PC-3 (cell line): ENCODE data around the gene CCNY. TPM values are rescaled to one million over a fixed set of nuclear protein-coding genes. Genes with fewer than 3 reads are reported as not detected.

Experiments
- ATAC-seq: fragments of 200-7000 bp; cut with Tn5 transposase; 2 replicates; pipeline ENCODE4 v1.9.1; 2020; ENCODE audit warnings: mild to moderate bottlenecking, moderate library complexity
- BruUV-seq: library from RNA; stranded (reverse); fragments of 400-500 nt; replicated peaks from 2 replicates; lab custom pipeline; 2021; lab: Mats Ljungman, UMichigan
- CTCF ChIA-PET: fragments of 300-600 bp; sonication (Branson Sonifier 250); formaldehyde crosslinking; loops from one replicate; lab custom pipeline; 2022; ENCODE audit warnings: antibody characterized with exemption; lab: Charles Lee
- POLR2A ChIA-PET: fragments of 300-600 bp; sonication (Branson Sonifier 250); formaldehyde crosslinking; loops from one replicate; lab custom pipeline; 2022; ENCODE audit warnings: antibody characterized with exemption; ENCODE audit not compliant: unreplicated experiment; lab: Charles Lee
- DNase-seq: peaks from one replicate; pipeline ENCODE4 v3.0.0-alpha.2; 2015
- H2AFZ ChIP-seq: fragments of 300-600 bp; sonication (generic); 2 replicates; pipeline ENCODE4 v1.6.0; 2016; ENCODE audit warnings: antibody characterized with exemption, low read length
- H3F3A ChIP-seq: fragments of 300-600 bp; sonication (generic); one replicate; pipeline ENCODE4 v1.6.0; 2017; ENCODE audit warnings: antibody characterized with exemption, low read length, control low read depth, mild to moderate bottlenecking; ENCODE audit not compliant: unreplicated experiment
- H3K27ac ChIP-seq: fragments of 300-600 bp; sonication (generic); 2 replicates; pipeline ENCODE4 v1.5.1; 2016; ENCODE audit warnings: mild to moderate bottlenecking, low read length
- H3K27me3 ChIP-seq: fragments of 300-600 bp; sonication (generic); 2 replicates; pipeline ENCODE4 v1.6.1; 2016; ENCODE audit warnings: low read length, mixed read lengths
- H3K36me3 ChIP-seq: fragments of 300-600 bp; sonication (generic); 2 replicates; pipeline ENCODE4 v1.6.1; 2016; ENCODE audit warnings: low read depth, mixed run types, low read length, mixed read lengths
- H3K4me1 ChIP-seq: fragments of 300-600 bp; sonication (generic); 2 replicates; pipeline ENCODE4 v1.5.1; 2016; ENCODE audit warnings: low read length; ENCODE audit not compliant: insufficient read depth
- H3K4me2 ChIP-seq: fragments of 300-600 bp; sonication (generic); 2 replicates; pipeline ENCODE4 v1.6.0; 2016; ENCODE audit warnings: low read length
- H3K4me3 ChIP-seq: fragments of 300-600 bp; sonication (generic); 2 replicates; pipeline ENCODE4 v1.5.1; 2016; ENCODE audit warnings: mild to moderate bottlenecking, low read length, mixed read lengths
- H3K79me2 ChIP-seq: fragments of 300-600 bp; sonication (generic); 2 replicates; pipeline ENCODE4 v1.6.1; 2017; ENCODE audit warnings: low read length, mixed read lengths
- H3K9ac ChIP-seq: fragments of 300-600 bp; sonication (generic); 2 replicates; pipeline ENCODE4 v1.6.0; 2016; ENCODE audit warnings: mild to moderate bottlenecking, low read length
- H3K9me2 ChIP-seq: fragments of 300-600 bp; sonication (generic); replicated peaks from 2 replicates; pipeline ENCODE4 v1.6.1; 2016; ENCODE audit warnings: mixed run types, low read length, mixed read lengths
- H3K9me3 ChIP-seq: fragments of 300-600 bp; sonication (generic); 2 replicates; pipeline ENCODE4 v1.6.1; 2016; ENCODE audit warnings: low read length, mixed read lengths
- H4K20me1 ChIP-seq: fragments of 300-600 bp; sonication (generic); 2 replicates; pipeline ENCODE4 v1.6.1; 2016; ENCODE audit warnings: low read length, mixed read lengths
- CTCF ChIP-seq: fragments of 300-600 bp; sonication (generic); conservative IDR thresholded peaks from 2 replicates; pipeline ENCODE4 v1.5.1; 2017; ENCODE audit warnings: antibody characterized with exemption, low read depth, mild to moderate bottlenecking, low read length
- EZH2 ChIP-seq: fragments of 300-600 bp; sonication (generic); IDR thresholded peaks from one replicate; pipeline ENCODE4 v1.6.1; 2017; ENCODE audit warnings: antibody characterized with exemption, mild to moderate bottlenecking, low read length; ENCODE audit not compliant: unreplicated experiment
- EZH2phosphoT487 ChIP-seq: fragments of 300-600 bp; sonication (generic); IDR thresholded peaks from 2 replicates; pipeline ENCODE4 v1.6.1; 2018; ENCODE audit warnings: mild to moderate bottlenecking, antibody characterized with exemption, low read length, borderline replicate concordance
- intact Hi-C: fragments of 100-400 bp; cut with micrococcal nuclease; formaldehyde crosslinking; loops from 2 replicates; pipeline ENCODE4 v1.9.0; 2023
- total RNA-seq: library from RNA; depleted of rRNA; stranded (reverse); fragments of >200 nt; gene quantifications from 2 replicates; pipeline ENCODE4 v1.2.3, GENCODE V29; 2014

Gene CCNY
- total RNA-seq, 1 experiment from 2014 or later, result 146 TPM

DNA sequence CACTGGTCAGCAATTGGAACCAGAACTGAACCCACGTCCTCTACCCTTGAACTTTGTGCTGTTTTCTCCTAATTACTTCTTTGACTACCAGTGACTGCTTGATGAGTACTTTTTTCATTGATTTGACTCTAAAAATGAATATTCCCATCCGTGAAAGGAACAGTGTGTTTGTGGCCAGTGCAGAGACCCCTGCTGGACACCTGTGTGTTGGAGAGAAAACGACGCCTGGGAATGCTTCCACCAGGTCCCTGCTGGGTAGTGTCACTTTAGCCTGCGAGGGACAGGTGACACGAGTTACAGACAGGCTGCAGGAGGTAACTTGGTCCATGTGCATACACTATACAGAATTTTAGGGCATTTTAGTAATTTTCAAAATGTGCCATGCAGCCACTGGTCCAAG, 262.1 kb downstream of the CCNY start:
- DNase-seq, result peak; percentile 75
- CTCF ChIA-PET, result interaction anchor here (1.0 kb wide), 1 partner anchor 15 kb away, joined by 4 read pairs; no protein-coding TSS in a partner anchor
- H3K9ac ChIP-seq, result no peak overlapping the region
- H3K4me1 ChIP-seq, result no peaks in the 10 kb centered on the region
- no peaks in the 10 kb centered on the region for H3K36me3 ChIP-seq
- no peak overlapping the region for H3K4me2 ChIP-seq
- no TSS peak for BruUV-seq
- H3K79me2 ChIP-seq, result no peaks in the 10 kb centered on the region
- H3K9me2 ChIP-seq, result no peaks in the 10 kb centered on the region
- H3K9me3 ChIP-seq, result no peaks in the 10 kb centered on the region
- peak; percentile 89 for ATAC-seq
- no peak overlapping the region for H3K27ac ChIP-seq
- POLR2A ChIA-PET, result no interaction called here
- no peak overlapping the region for H2AFZ ChIP-seq
- TF ChIP-seq EZH2, result no peak
- peak; percentile 99 for TF ChIP-seq CTCF
- H3K4me3 ChIP-seq, result no peak overlapping the region
- no peaks in the 10 kb centered on the region for H3F3A ChIP-seq
- H4K20me1 ChIP-seq, result no peaks in the 10 kb centered on the region
- intact Hi-C loops, result loop anchor here (1.0 kb wide), 3 partner anchors 35 to 478 kb away; no protein-coding TSS in a partner anchor
- H3K27me3 ChIP-seq, result no peaks in the 10 kb centered on the region

GRCh38 chr10:35600193-35600592, 263.9 kb downstream of the CCNY start:
- Histone ChIP-seq H2AFZ (no peak overlapping the region), H3K27ac (no peak overlapping the region), H3K79me2 (no peaks in the 10 kb centered on the region), H3F3A (no peaks in the 10 kb centered on the region), H3K4me3 (no peak overlapping the region), H3K9me2 (no peaks in the 10 kb centered on the region), H4K20me1 (no peaks in the 10 kb centered on the region), H3K4me1 (no peaks in the 10 kb centered on the region), H3K27me3 (no peaks in the 10 kb centered on the region), H3K9me3 (no peaks in the 10 kb centered on the region), H3K9ac (no peak overlapping the region), H3K4me2 (no peak overlapping the region), H3K36me3 (no peaks in the 10 kb centered on the region)
- intact Hi-C loops, result no loop called here
- CTCF ChIA-PET, result interaction anchor here (0.5 to 1.5 kb wide), 8 partner anchors 14 to 1281 kb away, joined by 3 to 7 read pairs (median 3); no protein-coding TSS in a partner anchor
- no TSS peak for BruUV-seq
- TF ChIP-seq EZH2 (no peak), CTCF (peak; percentile 79), EZH2phosphoT487 (no peak)
- peak; percentile 66 for DNase-seq
- POLR2A ChIA-PET, result no interaction called here
- ATAC-seq, result peak; percentile 27

DNA sequence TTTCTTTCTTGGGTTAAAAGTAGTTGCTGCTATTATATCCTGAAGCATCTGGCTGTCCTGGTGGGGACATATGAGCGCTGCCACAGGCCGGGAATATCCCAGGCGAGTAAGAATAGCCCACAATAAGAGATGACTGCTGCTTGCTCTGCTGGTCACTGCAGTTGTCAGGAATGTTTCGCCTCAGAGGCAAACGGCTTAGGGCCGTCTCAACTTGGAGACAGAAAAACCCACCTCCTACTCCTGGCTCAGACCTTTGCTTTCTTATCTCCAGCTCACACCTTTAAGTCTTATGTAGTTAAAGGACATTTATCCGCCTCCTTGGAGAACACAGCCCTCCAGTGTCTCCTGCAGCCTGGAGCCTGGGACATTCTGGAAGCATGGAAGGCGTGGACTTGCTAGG, 268.9 kb downstream of the CCNY start, which contains the start of gene GJD4:
GJD4 (plus strand) TSS at position 151 of the 400 bp plus-strand sequence; CDS start at position 378, 227 bp downstream.
- H2AFZ ChIP-seq, result no peak within 1 kb of the TSS
- TF ChIP-seq CTCF (no peak), EZH2phosphoT487 (no peak), EZH2 (no peak)
- peaks cover 21% of the 10 kb centered on the region for H3K4me1 ChIP-seq
- H3K4me3 ChIP-seq, result no peak within 1 kb of the TSS
- H3K9ac ChIP-seq, result no peak within 1 kb of the TSS
- H3K9me3 ChIP-seq, result no peaks in the 10 kb centered on the region
- no peaks in the 10 kb centered on the region for H3K27me3 ChIP-seq
- intact Hi-C loops, result no loop called here
- ATAC-seq (no peak), DNase-seq (no peak)
- no peaks in the 10 kb centered on the region for H3F3A ChIP-seq
- H4K20me1 ChIP-seq, result no peaks in the 10 kb centered on the region
- no peaks in the 10 kb centered on the region for H3K36me3 ChIP-seq
- H3K4me2 ChIP-seq, result no peak within 1 kb of the TSS
- H3K9me2 ChIP-seq, result no peaks in the 10 kb centered on the region
- BruUV-seq, result no TSS peak
- ChIA-PET CTCF (interaction anchor here (0.6 kb wide), 1 partner anchor 365 kb away, joined by 9 read pairs; no protein-coding TSS in a partner anchor), POLR2A (no interaction called here)
- no peaks in the 10 kb centered on the region for H3K79me2 ChIP-seq
- no peak within 1 kb of the TSS for H3K27ac ChIP-seq
